Measurements from ENCODE around the gene NAA60.
"Not testable (repeated sequence)": the region's sequence is repeated elsewhere in the genome, so short reads cannot be mapped to it uniquely, and the experiment has no call there.

NAA60 gene

GRCh38 chr16:3472878-3473595 lies 29.6 kb downstream of the NAA60 start:
- Histone ChIP-seq H3K27ac (no peak overlapping the region), H4K20me1 (peaks cover 100% of the 10 kb centered on the region), H3K36me3 (peaks cover 87% of the 10 kb centered on the region), H3K9me3 (peaks cover 41% of the 10 kb centered on the region), H3K4me1 (0 out of 2 replicates have a peak, but pooled peaks cover 2% of the 10 kb centered on the region), H3K4me3 (no peak overlapping the region), H3K9ac (no peak overlapping the region), H3K4me2 (no peak overlapping the region), H3K27me3 (no peaks in the 10 kb centered on the region)
- no peak for TF ChIP-seq Cebpa-rat (IDR thresholded peaks at IDR 0.05)

GRCh38 chr16:3473596-3473943 lies 30.1 kb downstream of the NAA60 start:
- not testable (repeated sequence) for H3K4me1 ChIP-seq, H3K27me3 ChIP-seq, H3K9ac ChIP-seq, H3K4me3 ChIP-seq, H3K4me2 ChIP-seq, H3K27ac ChIP-seq
- peaks cover 87% of the 10 kb centered on the region for H3K36me3 ChIP-seq
- H4K20me1 ChIP-seq: peaks cover 100% of the 10 kb centered on the region
- peaks cover 41% of the 10 kb centered on the region for H3K9me3 ChIP-seq

- H3K4me2 ChIP-seq: no peak overlapping the region
- H4K20me1 ChIP-seq: peaks cover 100% of the 10 kb centered on the region
- no peak for TF ChIP-seq Cebpa-rat (IDR thresholded peaks at IDR 0.05)
- no peaks in the 10 kb centered on the region for H3K4me1 ChIP-seq
- no peak overlapping the region for H3K27ac ChIP-seq
- H3K36me3 ChIP-seq: peaks cover 87% of the 10 kb centered on the region
- H3K4me3 ChIP-seq: no peak overlapping the region
- peaks cover 41% of the 10 kb centered on the region for H3K9me3 ChIP-seq
- no peaks in the 10 kb centered on the region for H3K27me3 ChIP-seq
- H3K9ac ChIP-seq: no peak overlapping the region
These were observed 30.8 kb downstream of the NAA60 start for GRCh38 chr16:3474136-3474779.

GRCh38 chr16:3474870-3475269 lies 31.4 kb downstream of the NAA60 start:
- Histone ChIP-seq H3K36me3 (peaks cover 87% of the 10 kb centered on the region), H4K20me1 (peaks cover 100% of the 10 kb centered on the region), H3K9me3 (peaks cover 39% of the 10 kb centered on the region)
- H3K27me3 ChIP-seq, H3K4me3 ChIP-seq, H3K4me2 ChIP-seq, H3K27ac ChIP-seq, H3K4me1 ChIP-seq, H3K9ac ChIP-seq: not testable (repeated sequence)

DNA sequence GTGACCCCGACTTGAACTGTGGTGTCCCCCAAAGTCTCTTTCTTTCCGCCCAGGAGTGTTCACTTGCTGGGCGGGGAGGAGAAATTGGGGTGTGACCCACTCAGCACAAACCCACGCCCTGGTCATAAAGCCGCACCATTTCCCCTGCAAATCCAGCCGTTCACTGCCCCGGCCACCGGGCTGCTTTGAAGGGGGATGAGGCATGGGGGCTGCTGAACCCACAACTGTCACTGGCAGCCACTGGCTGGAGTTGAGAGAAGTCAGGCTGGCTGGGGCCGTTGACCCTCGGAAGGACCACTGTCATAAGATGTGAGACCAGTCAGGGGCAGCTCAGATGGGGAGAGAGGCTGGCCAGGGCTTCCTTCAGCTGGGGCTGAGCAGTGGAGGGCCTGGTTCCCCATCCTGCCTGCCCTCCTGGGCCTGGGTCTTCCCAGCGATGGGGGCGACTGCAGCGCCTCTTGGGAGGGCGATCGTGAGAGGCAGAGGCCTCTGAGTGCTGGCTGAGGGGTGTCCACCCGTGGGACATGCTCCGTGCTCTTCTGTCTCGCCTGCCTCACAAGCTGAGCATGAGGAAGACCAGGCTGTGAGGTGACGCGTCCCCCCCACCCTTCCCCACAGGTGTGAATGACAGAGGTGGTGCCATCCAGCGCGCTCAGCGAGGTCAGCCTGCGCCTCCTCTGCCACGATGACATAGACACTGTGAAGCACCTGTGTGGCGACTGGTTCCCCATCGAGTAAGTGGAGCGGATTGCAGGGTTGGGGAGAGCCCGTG lies 32.3 kb downstream of the NAA60 start:
- Histone ChIP-seq H3K27me3 (no peaks in the 10 kb centered on the region), H3K4me2 (no peak overlapping the region), H3K9me3 (peaks cover 30% of the 10 kb centered on the region), H3K4me1 (no peaks in the 10 kb centered on the region), H3K36me3 (peaks cover 87% of the 10 kb centered on the region), H3K27ac (no peak overlapping the region), H3K9ac (no peak overlapping the region), H3K4me3 (no peak overlapping the region), H4K20me1 (peaks cover 100% of the 10 kb centered on the region)
- TF ChIP-seq Cebpa-rat (IDR thresholded peaks at IDR 0.05): no peak

DNA sequence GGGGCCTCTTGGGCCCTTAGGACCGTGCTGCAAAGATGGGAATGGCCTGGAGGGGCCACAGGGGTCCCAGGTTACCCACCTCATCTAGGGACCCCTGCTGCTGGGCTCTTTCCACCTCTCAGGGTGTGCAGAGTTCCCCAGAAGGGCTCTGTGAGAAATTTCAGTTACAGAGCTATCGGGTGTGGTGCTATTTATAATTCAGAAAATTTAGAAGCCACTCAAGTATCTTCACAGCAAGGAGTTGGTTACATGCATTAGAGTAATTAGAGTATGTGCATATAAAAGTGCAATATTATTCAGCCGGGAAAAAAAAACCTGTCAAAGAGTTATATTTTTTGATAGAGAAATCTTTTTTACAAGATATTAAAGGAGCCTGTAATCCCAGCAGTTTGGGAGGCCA lies 32.9 kb downstream of the NAA60 start:
- Histone ChIP-seq H3K9me3 (peaks cover 23% of the 10 kb centered on the region), H3K4me2 (no peak overlapping the region), H3K9ac (no peak overlapping the region), H4K20me1 (peaks cover 100% of the 10 kb centered on the region), H3K27me3 (no peaks in the 10 kb centered on the region), H3K36me3 (peaks cover 87% of the 10 kb centered on the region), H3K27ac (no peak overlapping the region), H3K4me1 (no peaks in the 10 kb centered on the region), H3K4me3 (no peak overlapping the region)
- no peak for TF ChIP-seq Cebpa-rat (IDR thresholded peaks at IDR 0.05)

DNA sequence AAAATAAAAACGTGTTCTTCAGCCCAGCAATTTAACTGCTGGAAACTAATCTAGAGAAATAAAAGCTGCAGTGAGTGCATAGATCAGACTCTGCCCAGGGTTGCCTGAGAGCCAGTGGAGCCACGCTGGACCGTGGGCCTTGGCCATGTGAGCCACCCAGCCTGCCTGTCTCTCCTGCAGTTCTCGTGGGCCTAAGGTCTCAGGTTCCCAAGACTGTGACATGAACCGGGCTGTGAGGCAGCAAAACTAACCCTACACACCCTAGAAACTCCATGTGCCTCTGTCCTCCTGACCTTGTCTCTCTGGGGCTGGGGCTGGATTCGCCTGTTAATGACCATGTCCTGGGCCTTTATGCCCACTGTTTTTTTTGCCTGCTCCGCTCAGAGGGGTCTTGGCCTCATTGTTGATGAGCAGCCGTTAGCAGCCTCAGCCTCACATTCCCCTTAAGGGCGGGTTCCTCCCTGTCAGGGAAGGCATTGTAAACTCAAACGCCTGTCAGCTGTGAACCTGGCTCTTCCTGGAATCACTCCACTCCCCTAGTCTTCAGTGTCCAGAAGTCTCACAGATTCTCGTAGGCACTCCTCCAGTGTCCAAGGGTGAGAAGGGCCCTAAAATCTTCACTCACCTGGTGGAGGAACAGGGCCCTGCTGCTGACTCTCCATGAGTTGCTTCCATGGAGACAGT lies 34.9 kb downstream of the NAA60 start:
- TF ChIP-seq Cebpa-rat (IDR thresholded peaks at IDR 0.05): no peak
- Histone ChIP-seq H3K4me1 (no peaks in the 10 kb centered on the region), H3K9ac (no peak overlapping the region), H4K20me1 (peaks cover 89% of the 10 kb centered on the region), H3K4me2 (no peak overlapping the region), H3K27ac (no peak overlapping the region), H3K36me3 (peaks cover 87% of the 10 kb centered on the region), H3K9me3 (peaks cover 4% of the 10 kb centered on the region), H3K4me3 (no peak overlapping the region), H3K27me3 (no peaks in the 10 kb centered on the region)

- TF ChIP-seq Cebpa-rat (IDR thresholded peaks at IDR 0.05): no peak
- peaks cover 90% of the 10 kb centered on the region for H3K36me3 ChIP-seq
- no peak overlapping the region for H3K27ac ChIP-seq
- no peaks in the 10 kb centered on the region for H3K4me1 ChIP-seq
- H3K4me3 ChIP-seq: no peak overlapping the region
- no peaks in the 10 kb centered on the region for H3K27me3 ChIP-seq
- H3K9me3 ChIP-seq: no peaks in the 10 kb centered on the region
- H3K4me2 ChIP-seq: no peak overlapping the region
- no peak overlapping the region for H3K9ac ChIP-seq
- peaks cover 88% of the 10 kb centered on the region for H4K20me1 ChIP-seq
These were observed 36.3 kb downstream of the NAA60 start for GRCh38 chr16:3479654-3480216.

- Histone ChIP-seq H3K4me1 (no peaks in the 10 kb centered on the region), H3K27me3 (no peaks in the 10 kb centered on the region), H3K9ac (no peak overlapping the region), H3K4me2 (no peak overlapping the region), H4K20me1 (peaks cover 88% of the 10 kb centered on the region), H3K4me3 (no peak overlapping the region), H3K27ac (no peak overlapping the region), H3K9me3 (no peaks in the 10 kb centered on the region), H3K36me3 (peaks cover 90% of the 10 kb centered on the region)
- no peak for TF ChIP-seq Cebpa-rat (IDR thresholded peaks at IDR 0.05)
These were observed 37.6 kb downstream of the NAA60 start for GRCh38 chr16:3480901-3481695.

All from BLaER1 (cell line).